Testis (tissue), 3 donors: ENCODE results near the gene IFNAR2. TPM values are rescaled to one million over a fixed set of nuclear protein-coding genes. Genes with fewer than 3 reads are reported as not detected.
A peak's percentile ranks its signal among the peaks of the same experiment; 100 is the strongest.

Experiments
- DNase-seq: peaks from one replicate; pipeline ENCODE4 v3.0.0-alpha.2; 2019
- H3K27ac ChIP-seq, 2 donors: fragments of 200-600 bp; sonication (generic); one replicate each; pipeline ENCODE4 v1.5.1; 2019
- H3K27me3 ChIP-seq: fragments of 200-600 bp; sonication (generic); one replicate; pipeline ENCODE4 v1.5.1; 2019
- H3K36me3 ChIP-seq: fragments of 200-600 bp; sonication (generic); one replicate; pipeline ENCODE4 v1.5.1; 2017; ENCODE audit warnings: low read depth; ENCODE audit errors: missing control alignments
- H3K4me1 ChIP-seq: fragments of 200-600 bp; sonication (generic); one replicate; pipeline ENCODE4 v1.5.1; 2019
- H3K4me3 ChIP-seq, 2 donors: fragments of 200-600 bp; sonication (generic); one replicate each; pipeline ENCODE4 v1.5.1; 2017 to 2019
- H3K9me3 ChIP-seq: fragments of 200-600 bp; sonication (generic); one replicate; pipeline ENCODE4 v1.5.1; 2017
- CTCF ChIP-seq, 3 experiments: fragments of 450-650 bp in 2 of 3; fragments of 200-600 bp in 1 of 3; sonication (generic) in 1 of 3; IDR thresholded peaks; one replicate each; pipeline ENCODE4 v1.5.1; 2016 to 2019; ENCODE audit warnings: antibody characterized with exemption in 3 of 3, mild to moderate bottlenecking in 2 of 3, moderate library complexity in 1 of 3
- POLR2A ChIP-seq: fragments of 450-650 bp; IDR thresholded peaks from one replicate; pipeline ENCODE4 v1.6.1; 2017; ENCODE audit warnings: antibody characterized with exemption, mild to moderate bottlenecking, moderate library complexity
- WGBS, 2 donors: methylation state at CpG; one replicate each; pipeline ENCODE4 v1.1.5; 2018; 5-methylcytosine and 5-hydroxymethylcytosine counted together
- intact Hi-C: fragments of 100-400 bp; cut with DNase I; formaldehyde crosslinking; loops from one replicate; pipeline ENCODE4 v1.15.1; 2023; ENCODE audit warnings: low total_unique reads
- polyA plus RNA-seq: library from polyadenylated mRNA; stranded (reverse); fragments of 350-450 nt; fragmentation: Illumina TruSeq; extraction: RNeasy Lipid Tissue Mini Kit (QIAGEN cat#74804); gene quantifications from one replicate; pipeline ENCODE4 v1.2.3, GENCODE V29; 2014; ENCODE audit warnings: low read depth, low replicate concordance; ENCODE audit not compliant: insufficient read depth
- total RNA-seq, 2 donors: library from RNA; depleted of rRNA; stranded (reverse); fragments of >200 nt; gene quantifications; one replicate each; pipeline ENCODE4 v1.2.3, GENCODE V29; 2016

The IFNAR2 gene
- total and polyA plus RNA-seq, 3 donors from 2014 or later: 8.6 to 13.1 (median 10.7) TPM

GRCh38 chr21:33211732-33212131, 18.0 kb upstream of the IFNAR2 start:
- no peak for DNase-seq
- intact Hi-C loops: no loop called here
- Histone ChIP-seq H3K9me3 (no peaks in the 10 kb centered on the region), H3K36me3 (no peaks in the 10 kb centered on the region), H3K4me3 (no peak overlapping the region), H3K4me1 (peaks cover 9% of the 10 kb centered on the region), H3K27me3 (no peaks in the 10 kb centered on the region), H3K27ac (peak overlapping the region; percentile 18 to 60)
- TF ChIP-seq POLR2A: no peak
- no peak for TF ChIP-seq CTCF (IDR thresholded peaks at IDR 0.05)
- WGBS, 2 donors: 32 to 34% methylated on average over 6 of the region's 6 CpGs

GRCh38 chr21:33212159-33212851, 17.4 kb upstream of the IFNAR2 start:
- Histone ChIP-seq H3K36me3 (no peaks in the 10 kb centered on the region), H3K4me3 (no peak overlapping the region), H3K4me1 (peaks cover 9% of the 10 kb centered on the region), H3K27ac (peak overlapping the region; percentile 18 to 60), H3K27me3 (no peaks in the 10 kb centered on the region), H3K9me3 (no peaks in the 10 kb centered on the region)
- DNase-seq: peak; percentile 39
- intact Hi-C loops: no loop called here
- WGBS, 2 donors: 31 to 37% methylated on average over 8 of the region's 8 CpGs
- TF ChIP-seq CTCF (IDR thresholded peaks at IDR 0.05): no peak
- no peak for TF ChIP-seq POLR2A

- Histone ChIP-seq H3K4me3 (no peak overlapping the region), H3K36me3 (no peaks in the 10 kb centered on the region), H3K4me1 (peaks cover 9% of the 10 kb centered on the region), H3K27ac (no peak overlapping the region), H3K27me3 (no peaks in the 10 kb centered on the region), H3K9me3 (no peaks in the 10 kb centered on the region)
- intact Hi-C loops: no loop called here
- WGBS, 2 donors: 93 to 100% methylated on average over 1 of the region's 1 CpG
- TF ChIP-seq CTCF (IDR thresholded peaks at IDR 0.05) (no peak), POLR2A (no peak)
- no peak for DNase-seq
These were observed 15.7 kb upstream of the IFNAR2 start for GRCh38 chr21:33214056-33214455.

- WGBS, 2 donors: 92 to 93% methylated on average over 2 of the region's 2 CpGs
- no peak for DNase-seq
- intact Hi-C loops: no loop called here
- H3K9me3 ChIP-seq: no peaks in the 10 kb centered on the region
- H3K27ac ChIP-seq: no peak overlapping the region
- H3K4me1 ChIP-seq: peaks cover 5% of the 10 kb centered on the region
- no peaks in the 10 kb centered on the region for H3K36me3 ChIP-seq
- H3K4me3 ChIP-seq: no peak overlapping the region
- no peak for TF ChIP-seq POLR2A
- TF ChIP-seq CTCF (IDR thresholded peaks at IDR 0.05): no peak
- no peaks in the 10 kb centered on the region for H3K27me3 ChIP-seq
These were observed 12.6 kb upstream of the IFNAR2 start for GRCh38 chr21:33217138-33217520.

GRCh38 chr21:33219300-33219699, 10.4 kb upstream of the IFNAR2 start:
- Histone ChIP-seq H3K9me3 (no peaks in the 10 kb centered on the region), H3K36me3 (no peaks in the 10 kb centered on the region), H3K27ac (no peak overlapping the region), H3K4me1 (no peaks in the 10 kb centered on the region), H3K4me3 (no peak overlapping the region), H3K27me3 (no peaks in the 10 kb centered on the region)
- intact Hi-C loops: no loop called here
- no peak for DNase-seq
- TF ChIP-seq POLR2A: no peak
- TF ChIP-seq CTCF (IDR thresholded peaks at IDR 0.05): no peak
- WGBS, 2 donors: 72 to 81% methylated on average over 3 of the region's 3 CpGs
